Smooth muscle cell (in vitro differentiated cells): ENCODE results near the gene ZNF774. TPM values are rescaled to one million over a fixed set of nuclear protein-coding genes. Genes with fewer than 3 reads are reported as not detected.

Source experiments
- DNase-seq: peaks from one replicate; lab custom pipeline; 2025; ENCODE audit not compliant: unreplicated experiment; lab: John Stamatoyannopoulos, UW
- H2AFZ ChIP-seq: fragments of 200-600 bp; sonication (generic); 2 replicates; pipeline ENCODE4 v1.6.0; 2016; ENCODE audit warnings: antibody characterized with exemption, low read depth, mild to moderate bottlenecking
- H3F3A ChIP-seq: fragments of 200-600 bp; sonication (generic); 2 replicates; pipeline ENCODE4 v1.6.0; 2017; ENCODE audit warnings: antibody characterized with exemption, low read depth
- H3K27ac ChIP-seq: fragments of 200-600 bp; sonication (generic); 2 replicates; pipeline ENCODE4 v1.5.1; 2016; ENCODE audit warnings: low read depth, mild to moderate bottlenecking
- H3K27me3 ChIP-seq: fragments of 200-600 bp; sonication (generic); 2 replicates; pipeline ENCODE4 v1.6.1; 2016; ENCODE audit warnings: low read depth, mild to moderate bottlenecking
- H3K36me3 ChIP-seq: fragments of 200-600 bp; sonication (generic); 2 replicates; pipeline ENCODE4 v1.5.1; 2016; ENCODE audit warnings: low read depth
- H3K4me1 ChIP-seq: fragments of 200-600 bp; sonication (generic); 2 replicates; pipeline ENCODE4 v1.5.1; 2016; ENCODE audit warnings: low read depth
- H3K4me2 ChIP-seq: fragments of 200-600 bp; sonication (generic); 2 replicates; pipeline ENCODE4 v1.6.0; 2016; ENCODE audit warnings: mild to moderate bottlenecking
- H3K4me3 ChIP-seq: fragments of 200-600 bp; sonication (generic); 2 replicates; pipeline ENCODE4 v1.5.1; 2016; ENCODE audit warnings: mild to moderate bottlenecking
- H3K79me2 ChIP-seq: fragments of 200-600 bp; sonication (generic); 2 replicates; pipeline ENCODE4 v1.6.0; 2016; ENCODE audit warnings: low read depth, mild to moderate bottlenecking
- H3K9ac ChIP-seq: fragments of 200-600 bp; sonication (generic); 2 replicates; pipeline ENCODE4 v1.6.0; 2016; ENCODE audit warnings: low read depth
- H3K9me3 ChIP-seq: fragments of 200-600 bp; sonication (generic); replicated peaks from 2 replicates; pipeline ENCODE4 v1.5.1; 2016; ENCODE audit warnings: low read depth
- H4K20me1 ChIP-seq: fragments of 200-600 bp; sonication (generic); 2 replicates; pipeline ENCODE4 v1.6.0; 2016; ENCODE audit warnings: low read depth
- CTCF ChIP-seq: fragments of 200-600 bp; sonication (generic); IDR thresholded peaks from 2 replicates; pipeline ENCODE4 v1.5.1; 2017; ENCODE audit warnings: borderline replicate concordance, mild to moderate bottlenecking, antibody characterized with exemption; ENCODE audit not compliant: insufficient read depth, poor library complexity, severe bottlenecking
- WGBS: methylation state at CpG from one replicate; pipeline ENCODE4 v1.1.7; 2016; ENCODE audit warnings: low lambda C conversion rate; 5-methylcytosine and 5-hydroxymethylcytosine counted together
- polyA plus RNA-seq: library from polyadenylated mRNA; unstranded; fragments of >200 nt; fragmentation: Nextera tagmentation; extraction: Ambion mirVana; gene quantifications from 2 replicates; pipeline ENCODE4 v1.2.1, GENCODE V29; 2016
- total RNA-seq: library from RNA; depleted of rRNA; stranded (reverse); fragments of >200 nt; gene quantifications from 2 replicates; pipeline ENCODE4 v1.2.3, GENCODE V29; 2014

The ZNF774 gene
- total and polyA plus RNA-seq, 2 experiments from 2014 or later = 0.08 to 2.3 TPM

GRCh38 chr15:90325726-90326125 is 26.4 kb upstream of the ZNF774 start:
- DNase-seq = no peak
- Histone ChIP-seq H3K36me3 (no peaks in the 10 kb centered on the region), H2AFZ (no peak overlapping the region), H4K20me1 (no peaks in the 10 kb centered on the region), H3K9ac (no peak overlapping the region), H3K4me2 (no peak overlapping the region), H3F3A (no peaks in the 10 kb centered on the region), H3K27me3 (no peaks in the 10 kb centered on the region), H3K79me2 (no peaks in the 10 kb centered on the region), H3K4me1 (peaks cover 3% of the 10 kb centered on the region), H3K9me3 (no peaks in the 10 kb centered on the region), H3K4me3 (no peak overlapping the region), H3K27ac (no peak overlapping the region)
- 95% methylated on average over 4 of the region's 4 CpGs for WGBS
- no peak for TF ChIP-seq CTCF

DNA sequence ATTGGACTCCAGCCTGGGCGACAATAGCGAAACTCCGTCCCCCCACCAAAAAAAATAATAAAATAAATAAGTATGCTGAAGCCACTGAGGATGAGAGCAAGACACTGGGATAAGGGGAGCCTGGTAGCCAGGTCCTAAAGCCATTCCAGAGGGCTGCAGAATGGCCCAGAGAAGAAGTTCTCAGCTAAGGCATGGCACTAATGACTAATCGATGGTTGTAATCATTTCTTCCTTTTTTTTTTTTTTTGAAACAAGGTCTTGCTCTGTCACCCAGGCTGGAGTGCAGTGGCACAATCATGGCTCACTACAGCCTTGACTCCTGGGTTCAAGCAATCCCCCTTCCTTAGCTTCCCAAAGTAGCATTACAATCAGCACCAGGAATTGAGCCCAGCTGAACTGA is 25.6 kb upstream of the ZNF774 start:
- 97% methylated on average over 4 of the region's 4 CpGs for WGBS
- no peaks in the 10 kb centered on the region for H3K36me3 ChIP-seq

DNA sequence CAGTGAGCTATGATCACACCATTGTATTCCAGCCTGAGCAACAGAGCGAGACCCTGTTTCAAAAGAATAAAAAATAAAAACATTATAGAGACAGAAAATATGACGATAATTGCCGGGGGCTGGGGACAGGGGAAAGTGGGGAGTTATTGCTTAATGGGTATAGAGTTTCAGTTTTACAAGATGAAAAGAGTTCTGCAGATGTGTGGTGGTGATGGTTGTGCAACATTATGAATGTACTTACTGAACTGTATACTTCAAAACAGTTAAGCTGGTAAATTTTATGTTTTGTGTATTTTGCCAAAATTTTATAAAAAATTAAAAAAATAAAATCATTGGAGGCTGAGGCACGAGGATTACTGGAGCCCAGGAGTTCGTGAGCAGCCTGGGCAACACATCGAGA is 24.8 kb upstream of the ZNF774 start:
- Histone ChIP-seq H3F3A (no peaks in the 10 kb centered on the region), H3K4me3 (no peak overlapping the region), H4K20me1 (no peaks in the 10 kb centered on the region), H3K27ac (no peak overlapping the region), H2AFZ (no peak overlapping the region), H3K4me2 (no peak overlapping the region), H3K4me1 (peaks cover 3% of the 10 kb centered on the region), H3K79me2 (no peaks in the 10 kb centered on the region), H3K27me3 (no peaks in the 10 kb centered on the region), H3K9me3 (no peaks in the 10 kb centered on the region), H3K9ac (no peak overlapping the region), H3K36me3 (no peaks in the 10 kb centered on the region)
- TF ChIP-seq CTCF = no peak
- 99% methylated on average over 6 of the region's 6 CpGs for WGBS
- DNase-seq = no peak

More for the DNA sequence above, 25.6 kb upstream of the ZNF774 start:
- Histone ChIP-seq H4K20me1 (no peaks in the 10 kb centered on the region), H3K27ac (no peak overlapping the region), H3K4me2 (no peak overlapping the region), H3K9ac (no peak overlapping the region), H3K4me3 (no peak overlapping the region), H3F3A (no peaks in the 10 kb centered on the region), H3K9me3 (no peaks in the 10 kb centered on the region), H3K27me3 (no peaks in the 10 kb centered on the region), H3K79me2 (no peaks in the 10 kb centered on the region), H2AFZ (no peak overlapping the region), H3K4me1 (peaks cover 3% of the 10 kb centered on the region)
- DNase-seq = no peak
- no peak for TF ChIP-seq CTCF

- Histone ChIP-seq H3K79me2 (no peaks in the 10 kb centered on the region), H3K27me3 (no peaks in the 10 kb centered on the region), H3K4me3 (no peak overlapping the region), H3F3A (no peaks in the 10 kb centered on the region), H4K20me1 (no peaks in the 10 kb centered on the region), H3K4me2 (no peak overlapping the region), H3K4me1 (no peaks in the 10 kb centered on the region), H2AFZ (no peak overlapping the region), H3K36me3 (no peaks in the 10 kb centered on the region), H3K9me3 (no peaks in the 10 kb centered on the region), H3K27ac (no peak overlapping the region), H3K9ac (no peak overlapping the region)
- 80% methylated on average over 3 of the region's 3 CpGs for WGBS
- no peak for DNase-seq
- TF ChIP-seq CTCF = no peak
These were observed 17.8 kb upstream of the ZNF774 start for GRCh38 chr15:90334304-90334731.
